HEK293 (cell line): ENCODE results near the gene ICAM1.

Experiments
- CTCF ChIP-seq: fragments of 450-650 bp; formaldehyde crosslinking; IDR thresholded peaks from 2 replicates; pipeline ENCODE4 v1.5.1; 2016; ENCODE audit warnings: missing biosample characterization, missing genetic modification characterization
- KLF1 ChIP-seq: fragments of 450-650 bp; formaldehyde crosslinking; IDR thresholded peaks from 2 replicates; pipeline ENCODE4 v1.5.1; 2016; ENCODE audit warnings: missing biosample characterization, missing genetic modification characterization
- ZNF121 ChIP-seq: fragments of 450-650 bp; formaldehyde crosslinking; IDR thresholded peaks from 2 replicates; pipeline ENCODE4 v1.5.1; 2016; ENCODE audit warnings: missing biosample characterization, missing genetic modification characterization
- ZNF335 ChIP-seq: fragments of 450-650 bp; formaldehyde crosslinking; conservative IDR thresholded peaks from 2 replicates; pipeline ENCODE4 v1.5.1; 2016; ENCODE audit warnings: missing biosample characterization, missing genetic modification characterization
- ZNF571 ChIP-seq: fragments of 450-650 bp; formaldehyde crosslinking; IDR thresholded peaks from 2 replicates; pipeline ENCODE4 v1.5.0; 2017; ENCODE audit warnings: missing biosample characterization, missing genetic modification characterization

GRCh38 chr19:10262771-10263170, 8.1 kb upstream of the ICAM1 start:
- TF ChIP-seq ZNF335 (tag by site-specific recombination) (no peak), CTCF (no peak), ZNF121 (tag by site-specific recombination) (no peak), ZNF571 (tag by site-specific recombination) (no peak), KLF1 (no peak)
